Hepatocyte (in vitro differentiated cells): ENCODE results near the gene ZCCHC7. TPM values are rescaled to one million over a fixed set of nuclear protein-coding genes. Genes with fewer than 3 reads are reported as not detected.

Experiments
- DNase-seq: peaks from one replicate; pipeline ENCODE4 v3.0.0-alpha.2; 2016; ENCODE audit warnings: low spot score
- H2AFZ ChIP-seq: fragments of 200-600 bp; sonication (generic); 2 replicates; pipeline ENCODE4 v1.6.0; 2016; ENCODE audit warnings: antibody characterized with exemption, mild to moderate bottlenecking
- H3K27ac ChIP-seq: fragments of 200-600 bp; sonication (generic); 2 replicates; pipeline ENCODE4 v1.5.1; 2016; ENCODE audit warnings: mild to moderate bottlenecking
- H3K27me3 ChIP-seq: fragments of 200-600 bp; sonication (generic); 2 replicates; pipeline ENCODE4 v1.6.1; 2016
- H3K36me3 ChIP-seq: fragments of 200-600 bp; sonication (generic); replicated peaks from 2 replicates; pipeline ENCODE4 v1.5.1; 2016; ENCODE audit warnings: low read depth; ENCODE audit not compliant: insufficient read depth
- H3K4me1 ChIP-seq: fragments of 200-600 bp; sonication (generic); 2 replicates; pipeline ENCODE4 v1.5.1; 2016; ENCODE audit warnings: mild to moderate bottlenecking, moderate library complexity; ENCODE audit not compliant: insufficient read depth
- H3K4me2 ChIP-seq: fragments of 200-600 bp; sonication (generic); 2 replicates; pipeline ENCODE4 v1.6.0; 2016
- H3K4me3 ChIP-seq: fragments of 200-600 bp; sonication (generic); 2 replicates; pipeline ENCODE4 v1.5.1; 2016; ENCODE audit warnings: mild to moderate bottlenecking
- H3K79me2 ChIP-seq: fragments of 200-600 bp; sonication (generic); 2 replicates; pipeline ENCODE4 v1.6.0; 2017; ENCODE audit warnings: mild to moderate bottlenecking
- H3K9me2 ChIP-seq: fragments of 200-600 bp; sonication (generic); replicated peaks from 2 replicates; pipeline ENCODE4 v1.6.0; 2017; ENCODE audit warnings: mild to moderate bottlenecking; ENCODE audit not compliant: insufficient read depth
- H3K9me3 ChIP-seq: fragments of 200-600 bp; sonication (generic); 2 replicates; pipeline ENCODE4 v1.5.1; 2016; ENCODE audit warnings: low read depth, mild to moderate bottlenecking
- H4K20me1 ChIP-seq: fragments of 200-600 bp; sonication (generic); 2 replicates; pipeline ENCODE4 v1.6.0; 2016; ENCODE audit warnings: mild to moderate bottlenecking; ENCODE audit not compliant: insufficient read depth, poor library complexity, severe bottlenecking
- CTCF ChIP-seq: fragments of 200-600 bp; sonication (generic); IDR thresholded peaks from 2 replicates; pipeline ENCODE4 v1.5.1; 2016; ENCODE audit warnings: antibody characterized with exemption, mild to moderate bottlenecking; ENCODE audit not compliant: poor library complexity
- EZH2 ChIP-seq: fragments of 200-600 bp; sonication (generic); IDR thresholded peaks from 2 replicates; pipeline ENCODE4 v1.6.1; 2016; ENCODE audit warnings: antibody characterized with exemption, mild to moderate bottlenecking, borderline replicate concordance
- EZH2phosphoT487 ChIP-seq: fragments of 200-600 bp; sonication (generic); IDR thresholded peaks from one replicate; pipeline ENCODE4 v1.6.1; 2018; ENCODE audit warnings: antibody characterized with exemption, mild to moderate bottlenecking, low read depth, moderate library complexity; ENCODE audit not compliant: unreplicated experiment, severe bottlenecking
- whole genome bisulfite sequencing: methylation state at CpG from one replicate; pipeline ENCODE4 v1.1.6; 2016; ENCODE audit warnings: low lambda C conversion rate; ENCODE audit errors: missing lambda C conversion rate; 5-methylcytosine and 5-hydroxymethylcytosine counted together
- polyA plus RNA-seq: library from polyadenylated mRNA; unstranded; fragments of >200 nt; fragmentation: Nextera tagmentation; extraction: Ambion mirVana; gene quantifications from 2 replicates; pipeline ENCODE4 v1.2.1, GENCODE V29; 2016
- total RNA-seq: library from RNA; depleted of rRNA; stranded (reverse); fragments of >200 nt; gene quantifications from 2 replicates; pipeline ENCODE4 v1.2.3, GENCODE V29; 2014

The ZCCHC7 gene
- total and polyA plus RNA-seq, 2 experiments from 2014 or later: 12.3 to 14.6 TPM

- Histone ChIP-seq H3K36me3 (no peaks in the 10 kb centered on the region), H3K9me3 (no peaks in the 10 kb centered on the region), H3K9me2 (no peaks in the 10 kb centered on the region), H3K27ac (no peak overlapping the region), H3K4me2 (no peak overlapping the region), H4K20me1 (no peaks in the 10 kb centered on the region), H2AFZ (no peak overlapping the region), H3K4me1 (no peaks in the 10 kb centered on the region), H3K79me2 (peaks cover 5% of the 10 kb centered on the region), H3K27me3 (no peaks in the 10 kb centered on the region), H3K4me3 (no peak overlapping the region)
- no peak for TF ChIP-seq EZH2
- TF ChIP-seq CTCF: no peak
- TF ChIP-seq EZH2phosphoT487: no peak
- WGBS: 96% methylated on average over 5 of the region's 5 CpGs
- no peak for DNase-seq
Observed at GRCh38 chr9:37218800-37219425, 98.5 kb downstream of the ZCCHC7 start.

GRCh38 chr9:37220971-37221370 lies 100.6 kb downstream of the ZCCHC7 start:
- Histone ChIP-seq H3K4me3 (no peak overlapping the region), H3K36me3 (no peaks in the 10 kb centered on the region), H3K4me1 (no peaks in the 10 kb centered on the region), H3K27ac (no peak overlapping the region), H3K4me2 (no peak overlapping the region), H3K9me3 (no peaks in the 10 kb centered on the region), H3K79me2 (no peaks in the 10 kb centered on the region), H2AFZ (no peak overlapping the region), H3K9me2 (no peaks in the 10 kb centered on the region), H4K20me1 (no peaks in the 10 kb centered on the region), H3K27me3 (no peaks in the 10 kb centered on the region)
- WGBS: 88% methylated on average over 4 of the region's 4 CpGs
- no peak for TF ChIP-seq EZH2
- TF ChIP-seq EZH2phosphoT487: no peak
- TF ChIP-seq CTCF: no peak
- no peak for DNase-seq

- Histone ChIP-seq H3K27ac (no peak overlapping the region), H4K20me1 (no peaks in the 10 kb centered on the region), H3K79me2 (no peaks in the 10 kb centered on the region), H3K4me2 (no peak overlapping the region), H3K36me3 (no peaks in the 10 kb centered on the region), H3K9me3 (no peaks in the 10 kb centered on the region), H3K9me2 (no peaks in the 10 kb centered on the region), H3K27me3 (no peaks in the 10 kb centered on the region), H3K4me1 (no peaks in the 10 kb centered on the region), H2AFZ (no peak overlapping the region), H3K4me3 (no peak overlapping the region)
- 100% methylated on average over 1 of the region's 1 CpG for WGBS
- no peak for DNase-seq
- TF ChIP-seq EZH2 (no peak), CTCF (no peak), EZH2phosphoT487 (no peak)
Observed at GRCh38 chr9:37221489-37222106, 101.2 kb downstream of the ZCCHC7 start.
